GM23338 (cell line): ENCODE data around the gene PVALEF. TPM values are rescaled to one million over a fixed set of nuclear protein-coding genes. Genes with fewer than 3 reads are reported as not detected.

Experiments used
- ATAC-seq: fragments of 200-7000 bp; cut with Tn5 transposase; 3 replicates; pipeline ENCODE4 v1.9.1; 2020
- DNase-seq: peaks from one replicate; pipeline ENCODE4 v3.0.0-alpha.2; 2015; ENCODE audit warnings: low spot score
- H2AFZ ChIP-seq: fragments of 200-600 bp; sonication (generic); 2 replicates; pipeline ENCODE4 v1.8.0; 2016; ENCODE audit warnings: antibody characterized with exemption, mild to moderate bottlenecking, moderate library complexity
- H3F3A ChIP-seq: fragments of 200-600 bp; sonication (generic); replicated peaks from 2 replicates; pipeline ENCODE4 v1.8.0; 2017; ENCODE audit warnings: antibody characterized with exemption, mixed run types, low read depth
- H3K27ac ChIP-seq: fragments of 200-600 bp; sonication (generic); 2 replicates; pipeline ENCODE4 v1.6.1; 2016; ENCODE audit warnings: low read depth
- H3K27me3 ChIP-seq: fragments of 200-600 bp; sonication (generic); 2 replicates; pipeline ENCODE4 v1.8.0; 2016; ENCODE audit warnings: mild to moderate bottlenecking, mixed run types, moderate library complexity; ENCODE audit not compliant: insufficient read depth
- H3K36me3 ChIP-seq: fragments of 200-600 bp; sonication (generic); 2 replicates; pipeline ENCODE4 v1.8.0; 2016; ENCODE audit warnings: mild to moderate bottlenecking; ENCODE audit not compliant: insufficient read depth
- H3K4me1 ChIP-seq: fragments of 200-600 bp; sonication (generic); 2 replicates; pipeline ENCODE4 v1.8.0; 2016; ENCODE audit warnings: mild to moderate bottlenecking, moderate library complexity; ENCODE audit not compliant: insufficient read depth
- H3K4me2 ChIP-seq: fragments of 200-600 bp; sonication (generic); 2 replicates; pipeline ENCODE4 v1.7.1; 2017; ENCODE audit warnings: mixed run types
- H3K4me3 ChIP-seq: fragments of 200-600 bp; sonication (generic); 2 replicates; pipeline ENCODE4 v1.6.1; 2016; ENCODE audit warnings: mixed run types
- H3K79me2 ChIP-seq: fragments of 200-600 bp; sonication (generic); replicated peaks from 2 replicates; pipeline ENCODE4 v1.8.0; 2017; ENCODE audit warnings: mild to moderate bottlenecking; ENCODE audit not compliant: insufficient read depth
- H3K9me2 ChIP-seq: fragments of 200-600 bp; sonication (generic); 2 replicates; pipeline ENCODE4 v1.8.0; 2017; ENCODE audit not compliant: insufficient read depth
- H4K20me1 ChIP-seq: fragments of 200-600 bp; sonication (generic); replicated peaks from 2 replicates; pipeline ENCODE4 v1.8.0; 2017; ENCODE audit warnings: mild to moderate bottlenecking; ENCODE audit not compliant: insufficient read depth
- H3K27ac Mint-ChIP-seq: 2 replicates; pipeline ENCODE4 v1.8.0; 2020; ENCODE audit warnings: inconsistent platforms, mild to moderate bottlenecking, moderate library complexity, mixed read lengths
- H3K27me3 Mint-ChIP-seq: 3 replicates; pipeline ENCODE4 v1.8.0; 2022; ENCODE audit warnings: low read depth, mild to moderate bottlenecking, moderate library complexity, mixed read lengths, inconsistent platforms; ENCODE audit not compliant: insufficient read depth, poor library complexity
- H3K36me3 Mint-ChIP-seq: 3 replicates; pipeline ENCODE4 v1.8.0; 2021; ENCODE audit warnings: low read depth, mild to moderate bottlenecking, inconsistent platforms, moderate library complexity, mixed read lengths
- H3K4me1 Mint-ChIP-seq: 3 replicates; pipeline ENCODE4 v1.8.0; 2020; ENCODE audit warnings: mild to moderate bottlenecking, inconsistent platforms, mixed read lengths
- H3K4me3 Mint-ChIP-seq: 3 replicates; pipeline ENCODE4 v1.8.0; 2021; ENCODE audit warnings: moderate library complexity, mild to moderate bottlenecking, inconsistent platforms, mixed read lengths
- H3K9me3 Mint-ChIP-seq: 3 replicates; pipeline ENCODE4 v1.8.0; 2020; ENCODE audit warnings: moderate library complexity, mild to moderate bottlenecking, inconsistent platforms, mixed read lengths
- CREB1 ChIP-seq: fragments of 250-450 bp; sonication (Bioruptor Pico); IDR thresholded peaks from 2 replicates; pipeline ENCODE4 v1.5.0; 2020; ENCODE audit warnings: low read depth, mild to moderate bottlenecking, moderate library complexity
- CTCF ChIP-seq, 2 experiments: fragments of 200-600 bp in 1 of 2; sonication (generic) in 1 of 2; conservative IDR thresholded peaks; 2 replicates each; pipeline versions ENCODE4 v1.5.1 to v1.6.1; 2016 to 2017; ENCODE audit warnings: antibody characterized with exemption in 2 of 2, low read depth in 2 of 2, mild to moderate bottlenecking in 2 of 2, moderate library complexity in 1 of 2
- ETS1 ChIP-seq: IDR thresholded peaks from 2 replicates; pipeline ENCODE4 v1.6.1; 2016; ENCODE audit warnings: antibody characterized with exemption
- EZH2 ChIP-seq: fragments of 200-600 bp; sonication (generic); IDR thresholded peaks from one replicate; pipeline ENCODE4 v1.8.0; 2017; ENCODE audit warnings: antibody characterized with exemption, mild to moderate bottlenecking, low read depth; ENCODE audit not compliant: unreplicated experiment
- EZH2phosphoT487 ChIP-seq: fragments of 200-600 bp; sonication (generic); IDR thresholded peaks from one replicate; pipeline ENCODE4 v1.8.1; 2018; ENCODE audit warnings: antibody characterized with exemption; ENCODE audit not compliant: unreplicated experiment
- JUNB ChIP-seq: IDR thresholded peaks from one replicate; pipeline ENCODE4 v1.6.1; 2016; ENCODE audit warnings: antibody characterized with exemption; ENCODE audit not compliant: unreplicated experiment
- NANOG ChIP-seq: IDR thresholded peaks from 2 replicates; pipeline ENCODE4 v1.6.1; 2016; ENCODE audit warnings: antibody characterized with exemption, borderline replicate concordance
- POLR2AphosphoS5 ChIP-seq: IDR thresholded peaks from 2 replicates; pipeline ENCODE4 v1.6.1; 2016; ENCODE audit warnings: antibody characterized with exemption, low read depth
- REST ChIP-seq: IDR thresholded peaks from one replicate; pipeline ENCODE4 v1.6.1; 2018; ENCODE audit warnings: antibody characterized with exemption; ENCODE audit not compliant: unreplicated experiment
- STAT1 ChIP-seq: IDR thresholded peaks from one replicate; pipeline ENCODE4 v1.6.1; 2016; ENCODE audit warnings: antibody characterized with exemption; ENCODE audit not compliant: unreplicated experiment
- ZNF114 ChIP-seq: fragments of 250-450 bp; sonication (Bioruptor Pico); IDR thresholded peaks from 2 replicates; pipeline ENCODE4 v1.5.0; 2020; ENCODE audit warnings: mild to moderate bottlenecking, moderate library complexity
- ZNF331 ChIP-seq: fragments of 250-450 bp; sonication (Bioruptor Pico); IDR thresholded peaks from 2 replicates; pipeline ENCODE4 v1.5.0; 2020; ENCODE audit warnings: low read depth, mild to moderate bottlenecking, moderate library complexity
- ZNF462 ChIP-seq: fragments of 250-450 bp; sonication (Bioruptor Pico); IDR thresholded peaks from 2 replicates; pipeline ENCODE4 v1.5.0; 2020; ENCODE audit warnings: mild to moderate bottlenecking, moderate library complexity
- polyA plus RNA-seq: library from polyadenylated mRNA; unstranded; fragments of >200 nt; fragmentation: Nextera tagmentation; extraction: Ambion mirVana; gene quantifications from 2 replicates; pipeline ENCODE4 v1.2.1, GENCODE V29; 2016
- total RNA-seq: library from RNA; depleted of rRNA; stranded (reverse); fragments of >200 nt; shearing (Covaris generic); gene quantifications from 2 replicates; pipeline ENCODE4 v1.2.3, GENCODE V29; 2014

Gene PVALEF
- total and polyA plus RNA-seq, 2 experiments from 2014 or later, result not detected

- H3K27ac Mint-ChIP-seq, result no peak overlapping the region
- H4K20me1 ChIP-seq, result peaks cover 3% of the 10 kb centered on the region; the same call in 1 of the 2 replicates
- H3K27me3 Mint-ChIP-seq, result peaks cover 7% of the 10 kb centered on the region
- H3K4me1 Mint-ChIP-seq, result no peaks in the 10 kb centered on the region
- no peak for ATAC-seq
- no peaks in the 10 kb centered on the region; the same call in 1 of the 2 replicates for H3F3A ChIP-seq
- TF ChIP-seq ETS1 (no peak), ZNF331 (CRISPR knock-in tag) (no peak), ZNF462 (no peak), REST (no peak), CTCF (conservative IDR thresholded peaks at IDR 0.05; ENCODE audit: low read depth in 2 of 2) (no peak), NANOG (no peak), EZH2phosphoT487 (no peak), POLR2AphosphoS5 (no peak), EZH2 (no peak), ZNF114 (CRISPR knock-in tag) (no peak), JUNB (no peak), CREB1 (CRISPR knock-in tag) (no peak), STAT1 (no peak)
- H3K79me2 ChIP-seq, result peaks cover 12% of the 10 kb centered on the region
- no peaks in the 10 kb centered on the region for H3K27me3 ChIP-seq
- H3K9me2 ChIP-seq, result no peaks in the 10 kb centered on the region
- no peaks in the 10 kb centered on the region for H3K36me3 ChIP-seq
- DNase-seq, result no peak
- H3K4me1 ChIP-seq, result no peaks in the 10 kb centered on the region
- no peak overlapping the region for H3K27ac ChIP-seq
- H3K9me3 Mint-ChIP-seq, result no peaks in the 10 kb centered on the region; the same call in 2 of the 3 replicates
- no peak overlapping the region for H3K4me3 Mint-ChIP-seq
- H2AFZ ChIP-seq, result no peak overlapping the region
- H3K4me3 ChIP-seq, result no peak overlapping the region
- no peaks in the 10 kb centered on the region; the same call in 2 of the 3 replicates for H3K36me3 Mint-ChIP-seq
- H3K4me2 ChIP-seq, result no peak overlapping the region
Measured at GRCh38 chr17:81209141-81209540, 43.8 kb downstream of the PVALEF start.
